Left lung (tissue), 10 donors: Measurements from ENCODE around the gene CDC25B. TPM values are rescaled to one million over a fixed set of nuclear protein-coding genes. Genes with fewer than 3 reads are reported as not detected.
A peak's percentile ranks its signal among the peaks of the same experiment; 100 is the strongest.

Source experiments
- ATAC-seq: fragments of 200-7000 bp; cut with Tn5 transposase; one replicate; pipeline ENCODE4 v1.9.1; 2020; ENCODE audit warnings: moderate library complexity
- DNase-seq, 4 donors: peaks; one replicate each; pipeline ENCODE4 v3.0.0-alpha.2; 2013 to 2020
- H3K27ac ChIP-seq, 2 donors: fragments of 200-600 bp; sonication (generic) in 1 of 2; one replicate each; pipeline versions ENCODE4 v1.5.0 to v1.8.0; 2020 to 2021
- H3K27me3 ChIP-seq, 2 donors: fragments of 200-600 bp; sonication (generic) in 1 of 2; one replicate each; pipeline versions ENCODE4 v1.5.0 to v1.8.0; 2020 to 2021
- H3K36me3 ChIP-seq, 2 donors: fragments of 200-600 bp; sonication (generic) in 1 of 2; one replicate each; pipeline versions ENCODE4 v1.5.0 to v1.8.0; 2020 to 2021
- H3K4me1 ChIP-seq, 2 donors: fragments of 200-600 bp; one replicate each; pipeline ENCODE4 v1.8.0; 2021
- H3K4me3 ChIP-seq, 2 donors: fragments of 200-600 bp; sonication (generic) in 1 of 2; one replicate each; pipeline versions ENCODE4 v1.5.0 to v1.8.0; 2020 to 2021; ENCODE audit warnings: mild to moderate bottlenecking in 1 of 2
- H3K9me3 ChIP-seq, 2 donors: fragments of 200-600 bp; sonication (generic) in 1 of 2; one replicate each; pipeline versions ENCODE4 v1.5.0 to v1.8.0; 2020 to 2021
- CTCF ChIP-seq, 2 donors: fragments of 200-600 bp; sonication (generic) in 1 of 2; IDR thresholded peaks; one replicate each; pipeline versions ENCODE4 v1.5.0 to v1.8.0; 2021; ENCODE audit warnings: antibody characterized with exemption in 2 of 2
- intact Hi-C, 2 donors: fragments of 100-400 bp; cut with DNase I; formaldehyde crosslinking; loops; one replicate each; pipeline versions ENCODE4 v1.11.2 to v1.14.2; 2022
- polyA plus RNA-seq, 6 donors: library from polyadenylated mRNA; unstranded; fragments of 120-200 nt; gene quantifications; one replicate each; pipeline ENCODE4 v1.2.1, GENCODE V29; 2013; ENCODE audit not compliant: insufficient read length in 6 of 6
- total RNA-seq, 2 donors: library from RNA; stranded (reverse); fragmentation: NEBNext Ultra II Directional; extraction: Animal tissue kit (Norgen Biotek cat#: 25700); gene quantifications; one replicate each; pipeline ENCODE4 v1.2.1, GENCODE V29; 2021
- donor health status: DM: no; HTN: yes; CAD: no.
- donor health status: DM: no; HTN: no; CAD: no.

The CDC25B gene
- total and polyA plus RNA-seq, 8 donors, result 50.8 to 121 (median 60.4) TPM

- no peaks in the 10 kb centered on the region for H3K9me3 ChIP-seq
- peaks cover 0 to 42% of the 10 kb centered on the region in 2 donors for H3K36me3 ChIP-seq
- no peak for TF ChIP-seq CTCF (IDR thresholded peaks at IDR 0.05)
- ATAC-seq, result no peak
- no peak for DNase-seq
- no peak overlapping the region for H3K4me3 ChIP-seq
- H3K4me1 ChIP-seq, result peaks cover 0 to 9% of the 10 kb centered on the region in 2 donors
- intact Hi-C loops, result no loop called here
- H3K27me3 ChIP-seq, result no peaks in the 10 kb centered on the region
- H3K27ac ChIP-seq, result no peak overlapping the region
Measured at GRCh38 chr20:3758566-3758965, 37.5 kb upstream of the CDC25B start.

GRCh38 chr20:3759316-3759823 is 36.7 kb upstream of the CDC25B start:
- Histone ChIP-seq H3K9me3 (no peaks in the 10 kb centered on the region), H3K4me3 (no peak overlapping the region), H3K36me3 (peaks cover 0 to 36% of the 10 kb centered on the region in 2 donors), H3K27ac (no peak overlapping the region), H3K27me3 (no peaks in the 10 kb centered on the region), H3K4me1 (peaks cover 0 to 17% of the 10 kb centered on the region in 2 donors)
- no peak for DNase-seq
- TF ChIP-seq CTCF (IDR thresholded peaks at IDR 0.05), result no peak
- intact Hi-C loops, result no loop called here
- no peak for ATAC-seq

GRCh38 chr20:3759884-3760283 is 36.2 kb upstream of the CDC25B start:
- H3K4me3 ChIP-seq, result no peak overlapping the region
- peaks cover 0 to 22% of the 10 kb centered on the region in 2 donors for H3K4me1 ChIP-seq
- no peak for TF ChIP-seq CTCF (IDR thresholded peaks at IDR 0.05)
- H3K9me3 ChIP-seq, result no peaks in the 10 kb centered on the region
- ATAC-seq, result no peak
- H3K36me3 ChIP-seq, result peaks cover 0 to 32% of the 10 kb centered on the region in 2 donors
- intact Hi-C loops, result no loop called here
- no peak overlapping the region for H3K27ac ChIP-seq
- DNase-seq, result no peak
- no peaks in the 10 kb centered on the region for H3K27me3 ChIP-seq

- DNase-seq (no peak), ATAC-seq (no peak)
- TF ChIP-seq CTCF (IDR thresholded peaks at IDR 0.05), result no peak
- intact Hi-C loops, result no loop called here
- Histone ChIP-seq H3K4me1 (peaks cover 0 to 31% of the 10 kb centered on the region in 2 donors), H3K27ac (no peak overlapping the region), H3K36me3 (peaks cover 0 to 25% of the 10 kb centered on the region in 2 donors), H3K27me3 (no peaks in the 10 kb centered on the region), H3K9me3 (no peaks in the 10 kb centered on the region), H3K4me3 (no peak overlapping the region)
Measured at GRCh38 chr20:3760655-3761348, 35.3 kb upstream of the CDC25B start.

GRCh38 chr20:3763671-3764601 is 32.2 kb upstream of the CDC25B start:
- H3K27me3 ChIP-seq, result no peaks in the 10 kb centered on the region
- H3K4me1 ChIP-seq, result peaks cover 9 to 48% of the 10 kb centered on the region in 2 donors
- DNase-seq (no peak), ATAC-seq (no peak)
- TF ChIP-seq CTCF (IDR thresholded peaks at IDR 0.05), result no peak
- peak overlapping the region in 1 of 2 donors; percentile 65 for H3K27ac ChIP-seq
- no peaks in the 10 kb centered on the region for H3K9me3 ChIP-seq
- H3K4me3 ChIP-seq, result no peak overlapping the region
- intact Hi-C loops, result no loop called here
- H3K36me3 ChIP-seq, result peaks cover 0 to 10% of the 10 kb centered on the region in 2 donors
